Vagina (tissue), 2 donors: Measurements from ENCODE around the gene RALGAPB. TPM values are rescaled to one million over a fixed set of nuclear protein-coding genes. Genes with fewer than 3 reads are reported as not detected.

ENCODE experiments used
- DNase-seq, 2 donors: peaks; one replicate each; pipeline ENCODE4 v3.0.0-alpha.2; 2017; ENCODE audit errors: extremely low spot score in 2 of 2
- H3K27ac ChIP-seq: fragments of 200-600 bp; sonication (generic); one replicate; pipeline ENCODE4 v1.5.1; 2019
- H3K27me3 ChIP-seq: fragments of 200-600 bp; sonication (generic); one replicate; pipeline ENCODE4 v1.5.1; 2019
- H3K36me3 ChIP-seq, 2 donors: fragments of 200-600 bp; sonication (generic); one replicate each; pipeline ENCODE4 v1.5.1; 2017 to 2019
- H3K4me1 ChIP-seq: fragments of 200-600 bp; sonication (generic); one replicate; pipeline ENCODE4 v1.5.1; 2019
- H3K4me3 ChIP-seq, 2 donors: fragments of 200-600 bp; sonication (generic); 1 replicate in 1 of 2; 2 replicates in 1 of 2; pipeline ENCODE4 v1.5.1; 2016 to 2019
- H3K9me3 ChIP-seq: fragments of 200-600 bp; sonication (generic); one replicate; pipeline ENCODE4 v1.5.1; 2019
- CTCF ChIP-seq, 3 experiments: fragments of 450-650 bp in 2 of 3; fragments of 200-600 bp in 1 of 3; sonication (generic) in 1 of 3; IDR thresholded peaks; one replicate each; pipeline ENCODE4 v1.5.1; 2017 to 2019; ENCODE audit warnings: antibody characterized with exemption in 3 of 3, mild to moderate bottlenecking in 2 of 3, moderate library complexity in 2 of 3
- POLR2A ChIP-seq, 2 donors: fragments of 450-650 bp; IDR thresholded peaks; one replicate each; pipeline ENCODE4 v1.6.1; 2017; ENCODE audit warnings: antibody characterized with exemption in 2 of 2, mild to moderate bottlenecking in 2 of 2, moderate library complexity in 2 of 2
- POLR2AphosphoS5 ChIP-seq, 2 donors: sonication (generic); formaldehyde crosslinking; IDR thresholded peaks; one replicate each; pipeline ENCODE4 v1.9.0; 2017; ENCODE audit warnings: antibody characterized with exemption in 2 of 2, mild to moderate bottlenecking in 2 of 2, low read depth in 1 of 2; ENCODE audit not compliant: insufficient read depth in 1 of 2
- intact Hi-C: fragments of 100-400 bp; cut with DNase I; formaldehyde crosslinking; loops from one replicate; pipeline ENCODE4 v1.15.1; 2023
- total RNA-seq: library from RNA; depleted of rRNA; stranded (reverse); fragments of >200 nt; gene quantifications from one replicate; pipeline ENCODE4 v1.2.3, GENCODE V29; 2016

RALGAPB gene
- total RNA-seq, 1 donor from 2014 or later: 45.2 TPM

- H3K27me3 ChIP-seq: no peaks in the 10 kb centered on the region
- TF ChIP-seq CTCF (IDR thresholded peaks at IDR 0.05) (no peak), POLR2A (IDR thresholded peaks at IDR 0.05) (no peak), POLR2AphosphoS5 (IDR thresholded peaks at IDR 0.05; ENCODE audit: insufficient read depth in 1 of 2, low read depth in 1 of 2) (no peak)
- H3K36me3 ChIP-seq: no peaks in the 10 kb centered on the region
- no peak for DNase-seq
- no peak overlapping the region for H3K27ac ChIP-seq
- intact Hi-C loops: no loop called here
- no peaks in the 10 kb centered on the region for H3K4me1 ChIP-seq
- H3K4me3 ChIP-seq: no peak overlapping the region
- no peaks in the 10 kb centered on the region for H3K9me3 ChIP-seq
Observed at GRCh38 chr20:38612751-38613515, 140.3 kb downstream of the RALGAPB start.

GRCh38 chr20:38615283-38615682 lies 142.6 kb downstream of the RALGAPB start:
- intact Hi-C loops: no loop called here
- H3K27me3 ChIP-seq: no peaks in the 10 kb centered on the region
- H3K9me3 ChIP-seq: no peaks in the 10 kb centered on the region
- H3K4me3 ChIP-seq: no peak overlapping the region
- H3K4me1 ChIP-seq: no peaks in the 10 kb centered on the region
- no peak for DNase-seq
- H3K36me3 ChIP-seq: no peaks in the 10 kb centered on the region
- no peak overlapping the region for H3K27ac ChIP-seq
- TF ChIP-seq POLR2A (IDR thresholded peaks at IDR 0.05) (no peak), CTCF (IDR thresholded peaks at IDR 0.05) (no peak), POLR2AphosphoS5 (IDR thresholded peaks at IDR 0.05; ENCODE audit: insufficient read depth in 1 of 2, low read depth in 1 of 2) (no peak)

GRCh38 chr20:38616457-38616856 lies 143.8 kb downstream of the RALGAPB start:
- Histone ChIP-seq H3K27me3 (no peaks in the 10 kb centered on the region), H3K9me3 (no peaks in the 10 kb centered on the region), H3K4me3 (no peak overlapping the region), H3K4me1 (no peaks in the 10 kb centered on the region), H3K36me3 (no peaks in the 10 kb centered on the region), H3K27ac (no peak overlapping the region)
- intact Hi-C loops: no loop called here
- TF ChIP-seq POLR2AphosphoS5 (IDR thresholded peaks at IDR 0.05; ENCODE audit: insufficient read depth in 1 of 2, low read depth in 1 of 2) (no peak), POLR2A (IDR thresholded peaks at IDR 0.05) (no peak), CTCF (IDR thresholded peaks at IDR 0.05) (no peak)
- no peak for DNase-seq

- intact Hi-C loops: no loop called here
- no peaks in the 10 kb centered on the region for H3K36me3 ChIP-seq
- no peaks in the 10 kb centered on the region for H3K9me3 ChIP-seq
- H3K4me1 ChIP-seq: no peaks in the 10 kb centered on the region
- H3K27me3 ChIP-seq: no peaks in the 10 kb centered on the region
- no peak overlapping the region for H3K27ac ChIP-seq
- no peak overlapping the region for H3K4me3 ChIP-seq
- TF ChIP-seq POLR2AphosphoS5 (IDR thresholded peaks at IDR 0.05; ENCODE audit: insufficient read depth in 1 of 2, low read depth in 1 of 2) (no peak), POLR2A (IDR thresholded peaks at IDR 0.05) (no peak)
- DNase-seq: no peak
Observed at GRCh38 chr20:38617011-38617829, 144.6 kb downstream of the RALGAPB start.

- no peaks in the 10 kb centered on the region for H3K27me3 ChIP-seq
- H3K27ac ChIP-seq: no peak overlapping the region
- no peak for DNase-seq
- intact Hi-C loops: no loop called here
- H3K36me3 ChIP-seq: no peaks in the 10 kb centered on the region
- TF ChIP-seq POLR2AphosphoS5 (IDR thresholded peaks at IDR 0.05; ENCODE audit: insufficient read depth in 1 of 2, low read depth in 1 of 2) (no peak), POLR2A (IDR thresholded peaks at IDR 0.05) (no peak), CTCF (IDR thresholded peaks at IDR 0.05) (no peak)
- no peak overlapping the region for H3K4me3 ChIP-seq
- no peaks in the 10 kb centered on the region for H3K4me1 ChIP-seq
- H3K9me3 ChIP-seq: no peaks in the 10 kb centered on the region
Observed at GRCh38 chr20:38617830-38618196, 145.2 kb downstream of the RALGAPB start.
